Mesendoderm (in vitro differentiated cells): ENCODE results near the gene CHST8.

Experiments
- DNase-seq: peaks from one replicate; pipeline ENCODE4 v3.0.0; 2013
- H2AK5ac ChIP-seq: 2 replicates; pipeline ENCODE4 v1.6.1; 2013; ENCODE audit warnings: low read length, inconsistent platforms
- H2BK120ac ChIP-seq: 2 replicates; pipeline ENCODE4 v1.6.1; 2013; ENCODE audit warnings: low read depth, mild to moderate bottlenecking, low read length, moderate library complexity, mixed read lengths
- H2BK15ac ChIP-seq: replicated peaks from 2 replicates; pipeline ENCODE4 v1.6.1; 2013; ENCODE audit warnings: low read depth, mild to moderate bottlenecking, moderate library complexity
- H2BK5ac ChIP-seq: 2 replicates; pipeline ENCODE4 v1.6.1; 2013; ENCODE audit warnings: low read length, inconsistent platforms
- H3K18ac ChIP-seq: 2 replicates; pipeline ENCODE4 v1.6.1; 2013; ENCODE audit warnings: mild to moderate bottlenecking, low read length, mixed read lengths
- H3K23ac ChIP-seq: one replicate; pipeline ENCODE4 v1.6.1; 2013; ENCODE audit warnings: low read length
- H3K27ac ChIP-seq: 2 replicates; pipeline ENCODE4 v1.5.1; 2013; ENCODE audit warnings: low read depth, mild to moderate bottlenecking, inconsistent platforms, low read length, moderate library complexity
- H3K27me3 ChIP-seq: 2 replicates; pipeline ENCODE4 v1.6.1; 2013; ENCODE audit warnings: low read length, control low read depth, mild to moderate bottlenecking, inconsistent platforms; ENCODE audit not compliant: insufficient read depth, poor library complexity
- H3K36me3 ChIP-seq: 2 replicates; pipeline ENCODE4 v1.6.1; 2013; ENCODE audit warnings: low read length, inconsistent platforms; ENCODE audit not compliant: control insufficient read depth, insufficient read depth
- H3K4ac ChIP-seq: one replicate; pipeline ENCODE4 v1.6.1; 2013; ENCODE audit warnings: low read depth, mild to moderate bottlenecking, low read length, moderate library complexity
- H3K4me1 ChIP-seq: 2 replicates; pipeline ENCODE4 v1.6.1; 2013; ENCODE audit warnings: low read depth, low read length, inconsistent platforms; ENCODE audit not compliant: control insufficient read depth
- H3K4me2 ChIP-seq: 2 replicates; pipeline ENCODE4 v1.6.1; 2013; ENCODE audit warnings: low read length
- H3K4me3 ChIP-seq: 2 replicates; pipeline ENCODE4 v1.5.1; 2013; ENCODE audit warnings: mild to moderate bottlenecking, low read length
- H3K56ac ChIP-seq: one replicate; pipeline ENCODE4 v1.6.1; 2013; ENCODE audit warnings: low read length
- H3K79me1 ChIP-seq: 2 replicates; pipeline ENCODE4 v1.6.1; 2013; ENCODE audit warnings: low read length, inconsistent platforms
- H3K79me2 ChIP-seq: 2 replicates; pipeline ENCODE4 v1.6.1; 2013; ENCODE audit warnings: mild to moderate bottlenecking, low read length; ENCODE audit not compliant: control insufficient read depth, insufficient read depth
- H3K9ac ChIP-seq: 2 replicates; pipeline ENCODE4 v1.6.1; 2013; ENCODE audit warnings: low read length, inconsistent platforms
- H4K5ac ChIP-seq: one replicate; pipeline ENCODE4 v1.6.1; 2013; ENCODE audit warnings: low read length
- H4K8ac ChIP-seq: one replicate; pipeline ENCODE4 v1.6.1; 2013; ENCODE audit warnings: low read depth, mild to moderate bottlenecking, control low read depth, low read length, moderate library complexity
- WGBS: extraction: QIAGEN DNeasy Blood & Tissue Kit; methylation state at CpG from one replicate; pipeline ENCODE4 v1.1.7; 2013; ENCODE audit warnings: low lambda C conversion rate, missing lambda C conversion rate; ENCODE audit not compliant: insufficient coverage; ENCODE audit errors: extremely low coverage; 5-methylcytosine and 5-hydroxymethylcytosine counted together

CHST8 gene

GRCh38 chr19:33737681-33738371 is 116.1 kb downstream of the CHST8 start:
- Histone ChIP-seq H3K27me3 (no peaks in the 10 kb centered on the region), H3K36me3 (no peaks in the 10 kb centered on the region), H3K79me1 (no peaks in the 10 kb centered on the region), H3K4me3 (no peak overlapping the region), H2BK15ac (no peak overlapping the region), H4K5ac (no peak overlapping the region), H3K27ac (no peak overlapping the region), H4K8ac (no peak overlapping the region), H2AK5ac (no peak overlapping the region), H2BK120ac (no peak overlapping the region), H3K4ac (no peak overlapping the region), H2BK5ac (no peak overlapping the region), H3K79me2 (no peaks in the 10 kb centered on the region), H3K4me1 (no peaks in the 10 kb centered on the region), H3K23ac (no peak overlapping the region), H3K18ac (no peak overlapping the region), H3K4me2 (no peak overlapping the region), H3K56ac (no peak overlapping the region), H3K9ac (no peak overlapping the region)
- no CpG with 5 or more reads among the region's 4 CpGs for WGBS
- DNase-seq, result no peak

DNA sequence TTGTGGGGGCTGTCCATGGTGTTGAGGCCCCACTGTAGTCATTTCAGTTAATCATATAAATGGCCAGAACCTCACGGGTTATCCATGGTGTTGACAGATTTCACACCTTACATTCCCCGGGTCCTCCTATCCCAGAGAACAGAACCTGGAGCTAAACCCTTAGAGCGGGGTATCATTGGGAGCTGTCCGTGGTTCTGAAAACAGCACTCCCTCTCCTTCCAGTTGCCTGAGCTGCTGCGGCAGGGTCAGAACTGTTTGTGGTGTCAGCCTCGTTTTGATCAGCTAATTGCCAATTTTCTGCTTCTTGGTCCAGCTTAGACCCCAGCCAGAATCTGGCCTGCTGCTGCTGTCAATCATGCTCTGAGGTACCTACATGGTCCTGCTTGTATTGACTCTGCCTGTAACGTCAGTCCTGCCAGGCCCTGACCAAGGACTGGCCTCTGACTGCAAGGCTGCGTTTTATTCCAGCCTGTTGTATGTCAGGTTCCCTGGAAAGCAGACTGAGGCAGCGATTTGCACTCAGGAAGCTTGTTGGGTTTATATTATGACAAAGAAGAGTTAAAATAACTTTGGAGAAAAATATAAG is 119.2 kb downstream of the CHST8 start:
- Histone ChIP-seq H3K4ac (no peak overlapping the region), H2BK5ac (no peak overlapping the region), H3K9ac (no peak overlapping the region), H3K36me3 (no peaks in the 10 kb centered on the region), H3K18ac (no peak overlapping the region), H2BK120ac (no peak overlapping the region), H4K8ac (no peak overlapping the region), H3K27ac (no peak overlapping the region), H3K79me1 (no peaks in the 10 kb centered on the region), H3K4me2 (no peak overlapping the region), H3K79me2 (no peaks in the 10 kb centered on the region), H3K56ac (no peak overlapping the region), H2AK5ac (no peak overlapping the region), H3K4me3 (no peak overlapping the region), H3K23ac (no peak overlapping the region), H3K27me3 (no peaks in the 10 kb centered on the region), H3K4me1 (no peaks in the 10 kb centered on the region), H4K5ac (no peak overlapping the region), H2BK15ac (no peak overlapping the region)
- WGBS, result no CpG with 5 or more reads among the region's 9 CpGs
- peak; percentile 86 for DNase-seq

DNA sequence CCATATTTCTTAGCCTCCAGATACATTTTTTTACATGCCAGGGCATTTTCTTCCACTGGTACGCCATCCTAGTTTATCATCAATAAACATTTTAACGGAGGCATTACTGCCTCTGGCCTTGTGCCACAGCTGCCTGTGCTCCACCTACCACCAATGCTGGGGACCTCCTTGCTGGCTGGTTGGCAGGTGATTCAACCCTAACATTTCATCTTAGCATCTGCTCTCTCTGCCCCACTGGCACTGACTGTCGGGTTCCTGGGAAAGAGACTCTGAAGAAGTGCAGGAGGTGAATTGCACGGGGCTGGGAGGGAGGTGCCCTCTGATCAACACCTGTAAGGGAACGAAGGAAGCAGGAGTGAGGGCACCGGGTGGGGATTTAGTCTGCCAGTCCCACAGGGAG is 123.5 kb downstream of the CHST8 start:
- no peak overlapping the region for H4K5ac ChIP-seq
- H2BK15ac ChIP-seq, result no peak overlapping the region
- no peaks in the 10 kb centered on the region for H3K27me3 ChIP-seq
- no peak for DNase-seq
- H3K23ac ChIP-seq, result no peak overlapping the region
- H3K4me1 ChIP-seq, result no peaks in the 10 kb centered on the region
- H3K56ac ChIP-seq, result no peak overlapping the region
- H2BK120ac ChIP-seq, result no peak overlapping the region
- no peak overlapping the region for H3K4me3 ChIP-seq
- H4K8ac ChIP-seq, result no peak overlapping the region
- no peaks in the 10 kb centered on the region for H3K36me3 ChIP-seq
- H3K18ac ChIP-seq, result no peak overlapping the region
- H3K79me1 ChIP-seq, result no peaks in the 10 kb centered on the region
- no peak overlapping the region for H2AK5ac ChIP-seq
- no peak overlapping the region for H3K4ac ChIP-seq
- H3K27ac ChIP-seq, result no peak overlapping the region
- WGBS, result no CpG with 5 or more reads among the region's 6 CpGs
- H3K9ac ChIP-seq, result no peak overlapping the region
- no peak overlapping the region for H3K4me2 ChIP-seq
- no peaks in the 10 kb centered on the region for H3K79me2 ChIP-seq
- H2BK5ac ChIP-seq, result no peak overlapping the region

- H3K36me3 ChIP-seq, result no peaks in the 10 kb centered on the region
- no peak for DNase-seq
- H3K4me1 ChIP-seq, result no peaks in the 10 kb centered on the region
- no peaks in the 10 kb centered on the region for H3K79me1 ChIP-seq
- H3K56ac ChIP-seq, result no peak overlapping the region
- H3K27ac ChIP-seq, result no peak overlapping the region
- H2BK15ac ChIP-seq, result no peak overlapping the region
- no peak overlapping the region for H2AK5ac ChIP-seq
- H3K4ac ChIP-seq, result no peak overlapping the region
- no peak overlapping the region for H3K9ac ChIP-seq
- no peak overlapping the region for H4K5ac ChIP-seq
- H4K8ac ChIP-seq, result no peak overlapping the region
- H3K4me3 ChIP-seq, result no peak overlapping the region
- no peaks in the 10 kb centered on the region for H3K27me3 ChIP-seq
- H2BK120ac ChIP-seq, result no peak overlapping the region
- WGBS, result no CpG with 5 or more reads among the region's 8 CpGs
- H3K79me2 ChIP-seq, result no peaks in the 10 kb centered on the region
- H3K23ac ChIP-seq, result no peak overlapping the region
- H3K18ac ChIP-seq, result no peak overlapping the region
- no peak overlapping the region for H2BK5ac ChIP-seq
- no peak overlapping the region for H3K4me2 ChIP-seq
Observed at GRCh38 chr19:33746159-33746558, 124.4 kb downstream of the CHST8 start.

DNA sequence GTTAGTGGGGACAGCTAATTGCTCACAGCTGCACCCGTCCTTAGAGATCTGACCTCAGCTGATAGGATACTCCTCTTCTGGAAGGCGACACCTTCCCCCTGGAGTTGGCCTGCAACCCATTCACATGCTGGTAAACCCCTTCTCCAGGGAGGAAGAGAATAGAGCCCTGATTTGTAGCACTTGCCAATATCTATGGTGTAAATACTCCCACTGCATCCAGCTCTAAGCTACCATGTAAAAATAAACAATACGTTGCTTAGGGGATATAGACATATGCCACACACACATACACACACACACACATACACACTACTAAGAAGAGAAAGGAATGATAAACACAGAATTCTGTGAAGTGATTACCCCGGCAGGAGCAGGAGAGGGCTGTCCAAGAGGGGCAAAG is 125.5 kb downstream of the CHST8 start:
- H3K18ac ChIP-seq, result no peak overlapping the region
- H3K23ac ChIP-seq, result no peak overlapping the region
- no peak overlapping the region for H2BK15ac ChIP-seq
- H2BK5ac ChIP-seq, result no peak overlapping the region
- H2AK5ac ChIP-seq, result no peak overlapping the region
- no peak overlapping the region for H3K4me2 ChIP-seq
- DNase-seq, result no peak
- no peak overlapping the region for H3K56ac ChIP-seq
- H3K27ac ChIP-seq, result no peak overlapping the region
- no peak overlapping the region for H4K8ac ChIP-seq
- H2BK120ac ChIP-seq, result no peak overlapping the region
- no peaks in the 10 kb centered on the region for H3K79me1 ChIP-seq
- no peaks in the 10 kb centered on the region for H3K36me3 ChIP-seq
- H3K4me1 ChIP-seq, result no peaks in the 10 kb centered on the region
- H3K27me3 ChIP-seq, result no peaks in the 10 kb centered on the region
- H3K4ac ChIP-seq, result no peak overlapping the region
- H4K5ac ChIP-seq, result no peak overlapping the region
- H3K9ac ChIP-seq, result no peak overlapping the region
- no peak overlapping the region for H3K4me3 ChIP-seq
- WGBS, result no CpG with 5 or more reads among the region's 4 CpGs
- H3K79me2 ChIP-seq, result no peaks in the 10 kb centered on the region

DNA sequence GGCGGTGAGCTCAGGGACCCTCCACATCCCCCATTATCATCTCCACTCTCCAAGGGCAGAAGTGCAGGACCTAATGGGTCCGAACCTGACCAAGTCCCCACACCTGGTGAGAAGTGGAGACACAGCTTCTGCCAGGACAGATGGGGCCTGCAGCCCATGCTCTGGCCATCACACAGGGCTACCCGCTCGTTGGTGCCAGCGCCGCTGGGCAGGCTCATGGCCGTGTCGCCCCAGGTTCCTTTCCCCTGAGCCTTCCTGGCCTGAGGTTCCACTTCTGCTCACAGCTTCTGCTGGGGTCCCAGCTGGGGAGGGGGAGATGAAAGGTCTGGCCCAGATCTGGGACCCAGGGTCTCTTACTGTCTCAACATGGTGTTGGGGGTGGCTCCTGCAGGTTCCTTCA is 126.5 kb downstream of the CHST8 start:
- Histone ChIP-seq H2BK120ac (no peak overlapping the region), H2BK5ac (no peak overlapping the region), H3K27me3 (no peaks in the 10 kb centered on the region), H4K5ac (no peak overlapping the region), H3K18ac (no peak overlapping the region), H3K36me3 (no peaks in the 10 kb centered on the region), H2BK15ac (no peak overlapping the region), H2AK5ac (no peak overlapping the region), H3K79me2 (no peaks in the 10 kb centered on the region), H3K56ac (no peak overlapping the region), H3K4me1 (no peaks in the 10 kb centered on the region), H3K4me2 (no peak overlapping the region), H3K27ac (no peak overlapping the region), H3K79me1 (no peaks in the 10 kb centered on the region), H3K4ac (no peak overlapping the region), H3K23ac (no peak overlapping the region), H4K8ac (no peak overlapping the region), H3K4me3 (no peak overlapping the region), H3K9ac (no peak overlapping the region)
- no CpG with 5 or more reads among the region's 8 CpGs for WGBS
- DNase-seq, result no peak
